Ascending aorta (tissue), 2 donors: ENCODE measurements around the gene PHF1. TPM values are rescaled to one million over a fixed set of nuclear protein-coding genes. Genes with fewer than 3 reads are reported as not detected.

ENCODE experiments used
- DNase-seq, 2 donors: peaks; one replicate each; pipeline ENCODE4 v3.0.0-alpha.2; 2019; ENCODE audit warnings: low spot score in 2 of 2
- H3K27ac ChIP-seq, 2 donors: fragments of 200-600 bp; sonication (generic); one replicate each; pipeline ENCODE4 v1.5.1; 2016 to 2017; ENCODE audit warnings: mild to moderate bottlenecking in 1 of 2
- H3K27me3 ChIP-seq: fragments of 200-600 bp; sonication (generic); one replicate; pipeline ENCODE4 v1.5.1; 2017
- H3K36me3 ChIP-seq, 2 donors: fragments of 200-600 bp; sonication (generic); one replicate each; pipeline ENCODE4 v1.5.1; 2016
- H3K4me1 ChIP-seq, 2 donors: fragments of 200-600 bp; sonication (generic); one replicate each; pipeline ENCODE4 v1.5.1; 2016 to 2017; ENCODE audit warnings: mild to moderate bottlenecking in 1 of 2
- H3K4me3 ChIP-seq, 2 donors: fragments of 200-600 bp; sonication (generic); one replicate each; pipeline ENCODE4 v1.5.1; 2016 to 2017; ENCODE audit warnings: mild to moderate bottlenecking in 1 of 2
- H3K9me3 ChIP-seq, 2 donors: fragments of 200-600 bp; sonication (generic); one replicate each; pipeline ENCODE4 v1.5.1; 2016
- CTCF ChIP-seq, 3 experiments: fragments of 200-600 bp in 2 of 3; fragments of 450-650 bp in 1 of 3; sonication (generic) in 2 of 3; IDR thresholded peaks; one replicate each; pipeline ENCODE4 v1.5.1; 2016 to 2019; ENCODE audit warnings: antibody characterized with exemption in 3 of 3, mild to moderate bottlenecking in 1 of 3, moderate library complexity in 1 of 3
- intact Hi-C: fragments of 100-400 bp; cut with DNase I; formaldehyde crosslinking; loops from one replicate; pipeline ENCODE4 v1.15.1; 2023
- total RNA-seq: library from RNA; depleted of rRNA; stranded (reverse); fragments of >200 nt; gene quantifications from one replicate; pipeline ENCODE4 v1.1.0, GENCODE V29; 2016

Gene PHF1
- total RNA-seq, 1 donor from 2014 or later: 30.5 TPM

- TF ChIP-seq CTCF (IDR thresholded peaks at IDR 0.05): no peak
- Histone ChIP-seq H3K36me3 (peaks cover 11 to 25% of the 10 kb centered on the region in 2 donors), H3K27me3 (no peaks in the 10 kb centered on the region), H3K27ac (no peak overlapping the region), H3K9me3 (no peaks in the 10 kb centered on the region), H3K4me1 (peaks cover 6 to 17% of the 10 kb centered on the region in 2 donors), H3K4me3 (no peak overlapping the region)
- intact Hi-C loops: loop anchor here (5.0 kb wide), 1 partner anchor 121 kb away; no protein-coding TSS in a partner anchor
- DNase-seq: no peak
Observed at GRCh38 chr6:33451606-33452005, 40.8 kb downstream of the PHF1 start.

GRCh38 chr6:33452496-33452895 is 41.7 kb downstream of the PHF1 start:
- TF ChIP-seq CTCF (IDR thresholded peaks at IDR 0.05): no peak
- Histone ChIP-seq H3K9me3 (no peaks in the 10 kb centered on the region), H3K36me3 (peaks cover 7 to 17% of the 10 kb centered on the region in 2 donors), H3K27ac (no peak overlapping the region), H3K27me3 (no peaks in the 10 kb centered on the region), H3K4me3 (no peak overlapping the region), H3K4me1 (peaks cover 6 to 17% of the 10 kb centered on the region in 2 donors)
- DNase-seq: no peak
- intact Hi-C loops: loop anchor here (5.0 kb wide), 1 partner anchor 120 kb away; no protein-coding TSS in a partner anchor

- Histone ChIP-seq H3K9me3 (no peaks in the 10 kb centered on the region), H3K4me3 (peak overlapping the region; percentile 87 to 94), H3K36me3 (peaks cover 6 to 9% of the 10 kb centered on the region in 2 donors), H3K4me1 (peaks cover 6 to 17% of the 10 kb centered on the region in 2 donors), H3K27me3 (no peaks in the 10 kb centered on the region), H3K27ac (peak overlapping the region; percentile 70 to 73)
- no peak for DNase-seq
- intact Hi-C loops: loop anchor here (1.0 to 5.0 kb wide), 5 partner anchors 25 to 258 kb away; partner anchors contain the start of genes KIFC1, PHF1 and UQCC2
- TF ChIP-seq CTCF (IDR thresholded peaks at IDR 0.05): no peak
Observed at GRCh38 chr6:33453393-33454008, 42.7 kb downstream of the PHF1 start.

GRCh38 chr6:33454009-33454946 is 43.5 kb downstream of the PHF1 start, which contains the start of gene ZBTB9:
Gene ZBTB9, plus strand, starts transcription at chr6:33454576. Its CDS starts 525 bp downstream, at chr6:33455101.
- no peaks in the 10 kb centered on the region for H3K27me3 ChIP-seq
- H3K4me3 ChIP-seq: peak within 1 kb of the TSS; percentile 87 to 94
- no peak for TF ChIP-seq CTCF (IDR thresholded peaks at IDR 0.05)
- H3K36me3 ChIP-seq: peaks cover 0 to 2% of the 10 kb centered on the region in 2 donors
- no peaks in the 10 kb centered on the region for H3K9me3 ChIP-seq
- DNase-seq: peak; percentile 92 to 98
- intact Hi-C loops: loop anchor here (1.0 to 5.0 kb wide), 5 partner anchors 25 to 257 kb away; partner anchors contain the start of genes KIFC1, PHF1 and UQCC2
- peaks cover 6 to 17% of the 10 kb centered on the region in 2 donors for H3K4me1 ChIP-seq
- peak within 1 kb of the TSS; percentile 70 to 73 for H3K27ac ChIP-seq

- intact Hi-C loops: loop anchor here (2.0 kb wide), 2 partner anchors 26 to 44 kb away; partner anchors contain the start of gene PHF1
- no peaks in the 10 kb centered on the region for H3K36me3 ChIP-seq
- TF ChIP-seq CTCF (IDR thresholded peaks at IDR 0.05): no peak
- no peak for DNase-seq
- no peaks in the 10 kb centered on the region for H3K27me3 ChIP-seq
- H3K27ac ChIP-seq: no peak overlapping the region
- peak overlapping the region; percentile 87 to 94 for H3K4me3 ChIP-seq
- peaks cover 6 to 17% of the 10 kb centered on the region in 2 donors for H3K4me1 ChIP-seq
- no peaks in the 10 kb centered on the region for H3K9me3 ChIP-seq
Observed at GRCh38 chr6:33455051-33455450, 44.2 kb downstream of the PHF1 start.
